Measurements from ENCODE around the gene VSX2. TPM values are rescaled to one million over a fixed set of nuclear protein-coding genes. Genes with fewer than 3 reads are reported as not detected.
A peak's percentile ranks its signal among the peaks of the same experiment; 100 is the strongest.

Gene VSX2
- total RNA-seq, 1 donor from 2014 or later = 0.12 TPM

- H3K9me3 Mint-ChIP-seq = no peaks in the 10 kb centered on the region
- peaks cover 42% of the 10 kb centered on the region for H3K27me3 Mint-ChIP-seq
- peak overlapping the region; percentile 70 for H3K4me3 Mint-ChIP-seq
- no peak overlapping the region for H3K27ac Mint-ChIP-seq
- no peaks in the 10 kb centered on the region for H3K4me1 Mint-ChIP-seq (ENCODE audit: unreplicated experiment)
- no peak for TF ChIP-seq CTCF (conservative IDR thresholded peaks at IDR 0.05)
- H3K36me3 Mint-ChIP-seq = no peaks in the 10 kb centered on the region
- no peak for DNase-seq (ENCODE audit: extremely low spot score, unreplicated experiment)
Measured at GRCh38 chr14:74258764-74259035, 19.5 kb downstream of the VSX2 start.

- no peak for DNase-seq (ENCODE audit: extremely low spot score, unreplicated experiment)
- no peaks in the 10 kb centered on the region for H3K4me1 Mint-ChIP-seq (ENCODE audit: unreplicated experiment)
- no peaks in the 10 kb centered on the region for H3K9me3 Mint-ChIP-seq
- no peak overlapping the region for H3K27ac Mint-ChIP-seq
- TF ChIP-seq CTCF (conservative IDR thresholded peaks at IDR 0.05) = no peak
- peak overlapping the region; percentile 70 for H3K4me3 Mint-ChIP-seq
- H3K27me3 Mint-ChIP-seq = peaks cover 39% of the 10 kb centered on the region
- H3K36me3 Mint-ChIP-seq = no peaks in the 10 kb centered on the region
Measured at GRCh38 chr14:74259513-74259912, 20.3 kb downstream of the VSX2 start.

GRCh38 chr14:74260525-74261233, 21.4 kb downstream of the VSX2 start:
- no peaks in the 10 kb centered on the region for H3K36me3 Mint-ChIP-seq
- TF ChIP-seq CTCF (conservative IDR thresholded peaks at IDR 0.05) = no peak
- no peak for DNase-seq (ENCODE audit: extremely low spot score, unreplicated experiment)
- no peaks in the 10 kb centered on the region for H3K4me1 Mint-ChIP-seq (ENCODE audit: unreplicated experiment)
- H3K4me3 Mint-ChIP-seq = peak overlapping the region; percentile 59
- H3K27ac Mint-ChIP-seq = no peak overlapping the region
- no peaks in the 10 kb centered on the region for H3K9me3 Mint-ChIP-seq
- peaks cover 30% of the 10 kb centered on the region for H3K27me3 Mint-ChIP-seq

- Mint-ChIP-seq H3K4me1 (ENCODE audit: unreplicated experiment) (no peaks in the 10 kb centered on the region), H3K4me3 (peak overlapping the region; percentile 59), H3K27ac (no peak overlapping the region)
Measured at GRCh38 chr14:74261288-74261687, 22.0 kb downstream of the VSX2 start.

GRCh38 chr14:74262076-74262475, 22.8 kb downstream of the VSX2 start:
- TF ChIP-seq CTCF (conservative IDR thresholded peaks at IDR 0.05) = no peak
- no peak for DNase-seq (ENCODE audit: extremely low spot score, unreplicated experiment)
- Mint-ChIP-seq H3K4me1 (ENCODE audit: unreplicated experiment) (no peaks in the 10 kb centered on the region), H3K4me3 (no peak overlapping the region), H3K27me3 (peaks cover 24% of the 10 kb centered on the region), H3K36me3 (no peaks in the 10 kb centered on the region), H3K27ac (no peak overlapping the region), H3K9me3 (no peaks in the 10 kb centered on the region)

More at GRCh38 chr14:74261288-74261687, 22.0 kb downstream of the VSX2 start:
- DNase-seq (ENCODE audit: extremely low spot score, unreplicated experiment) = no peak
- H3K9me3 Mint-ChIP-seq = no peaks in the 10 kb centered on the region
- TF ChIP-seq CTCF (conservative IDR thresholded peaks at IDR 0.05) = no peak
- H3K27me3 Mint-ChIP-seq = peaks cover 28% of the 10 kb centered on the region
- H3K36me3 Mint-ChIP-seq = no peaks in the 10 kb centered on the region

- Mint-ChIP-seq H3K27ac (no peak overlapping the region), H3K9me3 (no peaks in the 10 kb centered on the region), H3K27me3 (peaks cover 18% of the 10 kb centered on the region), H3K4me3 (no peak overlapping the region), H3K4me1 (ENCODE audit: unreplicated experiment) (no peaks in the 10 kb centered on the region), H3K36me3 (no peaks in the 10 kb centered on the region)
- TF ChIP-seq CTCF (conservative IDR thresholded peaks at IDR 0.05) = no peak
- no peak for DNase-seq (ENCODE audit: extremely low spot score, unreplicated experiment)
Measured at GRCh38 chr14:74263181-74263580, 23.9 kb downstream of the VSX2 start.
